ENCODE measurements around the gene FADS3. TPM values are rescaled to one million over a fixed set of nuclear protein-coding genes. Genes with fewer than 3 reads are reported as not detected.

FADS3 gene
- total and polyA plus RNA-seq, 2 experiments from 2014 or later = 44.4 to 73.5 TPM

- peak; percentile 8 for ATAC-seq
- Histone ChIP-seq H3F3A (replicated peaks; ENCODE audit: low read depth) (no peaks in the 10 kb centered on the region), H4K20me1 (replicated peaks; ENCODE audit: insufficient read depth) (no peaks in the 10 kb centered on the region), H3K9me2 (ENCODE audit: insufficient read depth) (no peaks in the 10 kb centered on the region), H3K4me1 (ENCODE audit: insufficient read depth) (peaks cover 5% of the 10 kb centered on the region), H2AFZ (no peak overlapping the region), H3K4me2 (peak overlapping the region; percentile 86), H3K4me3 (peak overlapping the region; percentile 61), H3K27me3 (ENCODE audit: insufficient read depth) (peaks cover 23% of the 10 kb centered on the region), H3K79me2 (replicated peaks; ENCODE audit: insufficient read depth) (no peaks in the 10 kb centered on the region), H3K27ac (ENCODE audit: low read depth) (no peak overlapping the region), H3K36me3 (ENCODE audit: insufficient read depth) (no peaks in the 10 kb centered on the region)
- peak overlapping the region; percentile 72 for H3K4me3 Mint-ChIP-seq
- H3K9me3 Mint-ChIP-seq = no peaks in the 10 kb centered on the region; the same call in 2 of the 3 replicates
- H3K4me1 Mint-ChIP-seq = peaks cover 9% of the 10 kb centered on the region; the same call in 1 of the 3 replicates
- H3K27me3 Mint-ChIP-seq (ENCODE audit: insufficient read depth, low read depth, poor library complexity) = peaks cover 37% of the 10 kb centered on the region
- TF ChIP-seq STAT1 (IDR thresholded peaks at IDR 0.05; ENCODE audit: unreplicated experiment) (no peak), CREB1 (CRISPR knock-in tag; IDR thresholded peaks at IDR 0.05; ENCODE audit: low read depth) (no peak), ZNF462 (CRISPR knock-in tag; IDR thresholded peaks at IDR 0.05) (no peak), POLR2AphosphoS5 (IDR thresholded peaks at IDR 0.05; ENCODE audit: low read depth) (no peak)
- no peak for DNase-seq (ENCODE audit: low spot score)
- no peak overlapping the region for H3K27ac Mint-ChIP-seq
- H3K36me3 Mint-ChIP-seq (ENCODE audit: low read depth) = no peaks in the 10 kb centered on the region; the same call in 2 of the 3 replicates
Measured at GRCh38 chr11:61916737-61917333, 25.5 kb upstream of the FADS3 start.

GRCh38 chr11:61914471-61915171, 23.3 kb upstream of the FADS3 start:
- Histone ChIP-seq H3K4me1 (ENCODE audit: insufficient read depth) (peaks cover 5% of the 10 kb centered on the region), H3K9me2 (ENCODE audit: insufficient read depth) (no peaks in the 10 kb centered on the region), H2AFZ (no peak overlapping the region), H3K27ac (ENCODE audit: low read depth) (no peak overlapping the region), H3K27me3 (ENCODE audit: insufficient read depth) (peaks cover 23% of the 10 kb centered on the region), H4K20me1 (replicated peaks; ENCODE audit: insufficient read depth) (no peaks in the 10 kb centered on the region), H3K4me3 (no peak overlapping the region), H3K36me3 (ENCODE audit: insufficient read depth) (no peaks in the 10 kb centered on the region), H3K4me2 (no peak overlapping the region), H3F3A (replicated peaks; ENCODE audit: low read depth) (no peaks in the 10 kb centered on the region), H3K79me2 (replicated peaks; ENCODE audit: insufficient read depth) (no peaks in the 10 kb centered on the region)
- H3K36me3 Mint-ChIP-seq (ENCODE audit: low read depth) = no peaks in the 10 kb centered on the region; the same call in 2 of the 3 replicates
- H3K27me3 Mint-ChIP-seq (ENCODE audit: insufficient read depth, low read depth, poor library complexity) = peaks cover 38% of the 10 kb centered on the region
- ATAC-seq (no peak), DNase-seq (ENCODE audit: low spot score) (no peak)
- H3K27ac Mint-ChIP-seq = no peak overlapping the region
- H3K9me3 Mint-ChIP-seq = no peaks in the 10 kb centered on the region; the same call in 2 of the 3 replicates
- peaks cover 10% of the 10 kb centered on the region; the same call in 2 of the 3 replicates for H3K4me1 Mint-ChIP-seq
- no peak overlapping the region for H3K4me3 Mint-ChIP-seq
- TF ChIP-seq CTCF (conservative IDR thresholded peaks at IDR 0.05; ENCODE audit: low read depth in 2 of 2) (no peak), ZNF114 (CRISPR knock-in tag; IDR thresholded peaks at IDR 0.05) (no peak), CREB1 (CRISPR knock-in tag; IDR thresholded peaks at IDR 0.05; ENCODE audit: low read depth) (no peak), JUNB (IDR thresholded peaks at IDR 0.05; ENCODE audit: unreplicated experiment) (no peak), ETS1 (IDR thresholded peaks at IDR 0.05) (no peak), POLR2AphosphoS5 (IDR thresholded peaks at IDR 0.05; ENCODE audit: low read depth) (no peak)
